CMK (cell line): ENCODE results near the gene EXOC1.
"Not testable (repeated sequence)": the region's sequence is repeated elsewhere in the genome, so short reads cannot be mapped to it uniquely, and the experiment has no call there.

Experiments
- DNase-seq: peaks from one replicate; pipeline ENCODE4 v3.0.0-alpha.2; 2010; ENCODE audit warnings: low read depth

The EXOC1 gene, protein sequence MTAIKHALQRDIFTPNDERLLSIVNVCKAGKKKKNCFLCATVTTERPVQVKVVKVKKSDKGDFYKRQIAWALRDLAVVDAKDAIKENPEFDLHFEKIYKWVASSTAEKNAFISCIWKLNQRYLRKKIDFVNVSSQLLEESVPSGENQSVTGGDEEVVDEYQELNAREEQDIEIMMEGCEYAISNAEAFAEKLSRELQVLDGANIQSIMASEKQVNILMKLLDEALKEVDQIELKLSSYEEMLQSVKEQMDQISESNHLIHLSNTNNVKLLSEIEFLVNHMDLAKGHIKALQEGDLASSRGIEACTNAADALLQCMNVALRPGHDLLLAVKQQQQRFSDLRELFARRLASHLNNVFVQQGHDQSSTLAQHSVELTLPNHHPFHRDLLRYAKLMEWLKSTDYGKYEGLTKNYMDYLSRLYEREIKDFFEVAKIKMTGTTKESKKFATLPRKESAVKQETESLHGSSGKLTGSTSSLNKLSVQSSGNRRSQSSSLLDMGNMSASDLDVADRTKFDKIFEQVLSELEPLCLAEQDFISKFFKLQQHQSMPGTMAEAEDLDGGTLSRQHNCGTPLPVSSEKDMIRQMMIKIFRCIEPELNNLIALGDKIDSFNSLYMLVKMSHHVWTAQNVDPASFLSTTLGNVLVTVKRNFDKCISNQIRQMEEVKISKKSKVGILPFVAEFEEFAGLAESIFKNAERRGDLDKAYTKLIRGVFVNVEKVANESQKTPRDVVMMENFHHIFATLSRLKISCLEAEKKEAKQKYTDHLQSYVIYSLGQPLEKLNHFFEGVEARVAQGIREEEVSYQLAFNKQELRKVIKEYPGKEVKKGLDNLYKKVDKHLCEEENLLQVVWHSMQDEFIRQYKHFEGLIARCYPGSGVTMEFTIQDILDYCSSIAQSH

DNA sequence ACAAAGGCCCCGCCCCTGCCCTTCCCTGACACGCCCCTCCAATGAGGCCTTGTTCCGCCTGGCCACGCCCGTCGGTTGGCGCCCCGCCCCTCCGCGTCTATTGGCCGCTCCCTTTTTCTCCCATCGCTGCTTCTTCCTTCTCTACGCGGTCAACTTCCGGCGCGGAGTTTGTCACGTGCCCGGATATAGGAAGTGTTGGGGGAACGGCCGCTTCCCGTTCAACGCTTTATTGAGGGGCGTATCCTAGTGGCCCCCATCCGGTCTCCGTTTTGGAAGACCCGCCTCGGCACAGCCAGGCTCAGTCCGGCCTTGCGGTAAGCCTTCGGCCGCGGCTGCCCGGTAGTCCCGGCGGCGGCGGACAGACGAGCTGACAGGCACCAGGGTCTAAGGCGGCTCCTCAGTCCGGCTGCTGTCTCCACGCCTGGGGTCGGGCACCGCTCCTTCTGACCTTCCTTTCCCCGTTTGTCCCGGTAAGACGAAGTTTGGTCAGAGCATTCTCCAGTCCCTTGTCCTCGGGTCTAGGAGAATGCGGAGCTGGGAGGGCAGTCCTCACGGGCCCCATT lies at the start of gene EXOC1:
Gene EXOC1, plus strand, starts transcription at position 165 of the 563 bp plus-strand sequence. CDS start 4,676 bp downstream, outside the sequence.
- DNase-seq: peak; percentile 90

DNA sequence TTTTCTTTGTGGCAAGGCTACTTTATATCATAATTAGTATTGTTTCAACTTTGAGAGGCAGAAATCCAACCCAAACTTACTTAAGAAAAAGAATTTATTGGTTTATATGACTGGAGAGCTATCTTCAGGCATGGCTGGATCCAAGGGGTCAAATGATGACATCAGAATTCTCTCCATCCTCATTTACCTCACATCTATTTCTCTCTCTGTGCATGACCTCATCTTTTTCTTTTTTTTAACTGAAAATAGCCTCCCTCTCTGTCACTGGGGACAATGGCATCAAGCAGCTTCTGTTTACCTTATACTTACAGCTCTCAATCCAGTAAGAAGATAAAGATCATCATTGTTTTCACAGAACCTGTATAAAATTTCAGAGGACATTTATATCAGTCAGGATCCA lies 45.9 kb upstream of the EXOC1 start:
- no peak for DNase-seq

DNA sequence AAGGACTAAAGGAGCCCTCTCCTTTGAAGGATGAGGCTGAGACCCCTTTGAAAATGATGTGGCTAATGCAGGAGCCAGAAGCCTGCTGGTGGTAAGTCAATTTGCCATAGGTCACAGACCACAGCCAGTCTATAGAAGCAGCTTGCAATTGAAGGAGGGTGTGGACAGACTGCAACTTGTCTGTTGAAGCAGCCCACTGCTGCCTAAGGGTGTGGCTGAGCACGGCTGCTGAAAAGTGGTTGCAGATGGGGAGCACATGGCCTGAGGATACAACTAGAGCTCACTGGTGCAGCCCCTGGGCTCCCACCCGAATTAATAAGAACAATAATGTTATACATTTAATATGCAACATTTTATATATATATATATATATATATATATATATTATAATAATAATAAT lies 45.3 kb upstream of the EXOC1 start:
- no peak for DNase-seq

DNA sequence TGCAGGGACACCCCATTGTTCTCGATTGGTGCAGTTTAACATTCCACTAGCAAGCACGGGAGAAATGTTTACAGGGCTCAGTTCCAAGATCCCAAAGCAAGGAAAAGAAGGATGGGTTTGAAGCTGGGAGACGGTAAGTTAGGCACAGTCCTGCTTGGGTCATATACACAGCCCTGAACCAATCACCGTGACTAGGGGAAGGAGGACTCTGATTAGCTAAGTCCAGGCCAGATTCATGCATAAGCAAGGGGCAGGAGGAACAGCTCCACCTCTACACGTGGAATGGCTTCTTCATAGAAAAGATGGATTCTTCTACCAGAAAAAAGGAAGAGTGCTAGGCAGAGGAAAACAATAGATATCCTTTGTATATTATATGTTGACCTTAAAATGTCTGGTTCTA lies 44.8 kb upstream of the EXOC1 start:
- DNase-seq: no peak

DNA sequence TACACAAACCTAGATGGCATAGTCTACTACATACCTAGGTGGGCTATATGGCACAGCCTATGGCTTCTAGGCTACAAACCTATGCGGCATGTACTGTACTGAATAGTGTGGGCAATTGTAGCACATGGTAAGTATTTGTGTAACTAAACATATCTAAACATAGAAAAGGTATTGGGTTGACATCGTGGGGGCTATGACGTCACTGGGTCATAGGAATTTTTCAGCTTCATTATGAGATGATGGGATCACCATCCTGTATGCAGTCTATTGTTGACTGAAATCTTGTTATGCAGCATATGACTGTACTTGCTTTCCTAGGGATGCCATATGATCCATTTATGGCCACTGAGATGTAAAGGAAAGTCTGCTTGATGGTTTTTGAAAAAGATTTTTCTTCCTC lies 35.8 kb upstream of the EXOC1 start:
- no peak for DNase-seq

DNA sequence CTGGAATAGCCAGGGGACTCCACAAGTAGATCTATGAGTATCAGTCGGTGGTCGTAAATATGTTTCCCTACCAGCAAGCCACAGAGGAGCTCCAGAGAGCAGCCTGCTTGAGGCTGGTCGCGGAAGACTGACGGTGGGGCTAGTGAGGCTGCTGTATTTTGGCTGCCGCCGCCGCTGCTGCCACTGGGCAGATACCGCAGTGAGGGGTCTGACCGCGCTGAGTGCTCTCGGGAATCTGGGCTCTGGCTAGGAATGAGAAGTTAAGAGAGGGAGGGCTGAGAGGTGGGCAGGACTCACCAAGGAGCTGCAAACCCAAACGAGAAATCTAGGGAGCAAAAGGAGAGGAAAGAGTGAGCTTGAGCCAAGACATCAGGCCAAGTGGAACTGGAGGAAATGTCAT lies 33.8 kb upstream of the EXOC1 start, which contains the start of gene EXOC1L:
Gene EXOC1L, plus strand, starts transcription at position 157 of the 400 bp plus-strand sequence. Its CDS starts 237 bp downstream, at position 394.
- peak; percentile 30 for DNase-seq

DNA sequence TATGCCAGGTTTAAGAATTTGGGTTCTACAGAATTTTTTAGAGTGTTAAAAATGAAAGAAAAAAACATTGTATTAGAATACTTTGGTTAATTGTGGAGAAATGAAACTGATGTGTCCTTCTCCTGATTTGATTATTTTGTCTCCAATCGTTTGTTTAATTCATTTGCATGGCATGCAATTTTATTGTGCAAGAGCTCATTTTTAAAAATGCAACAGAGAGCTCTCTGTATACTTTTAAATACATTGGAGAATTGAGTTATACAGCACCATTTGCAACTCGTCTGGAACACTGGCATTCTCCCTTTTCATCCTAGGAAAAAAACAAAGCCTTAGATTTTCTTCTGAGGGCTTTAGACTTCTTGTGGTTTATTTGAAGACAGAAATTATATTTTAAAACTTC lies 33.2 kb upstream of the EXOC1 start:
- no peak for DNase-seq

DNA sequence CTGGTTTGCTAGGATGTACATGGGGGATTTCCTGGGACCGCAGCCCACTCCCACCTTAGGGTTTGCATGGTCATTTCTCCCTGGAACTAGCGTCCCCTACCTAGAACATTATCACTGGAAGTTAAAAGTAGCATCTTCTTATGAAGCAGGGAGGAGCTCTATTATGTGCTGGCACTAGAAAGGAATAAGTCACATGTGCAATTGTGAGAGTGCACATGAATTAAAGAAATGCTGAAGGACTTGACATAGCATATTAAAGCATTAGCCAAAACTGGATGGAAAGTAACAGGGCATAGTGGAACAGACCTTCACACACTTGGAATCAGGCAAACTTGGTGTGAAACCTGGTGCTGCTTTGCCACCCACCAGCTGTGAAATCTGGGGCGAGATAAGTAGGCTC lies 31.1 kb upstream of the EXOC1 start:
- DNase-seq: no peak

DNA sequence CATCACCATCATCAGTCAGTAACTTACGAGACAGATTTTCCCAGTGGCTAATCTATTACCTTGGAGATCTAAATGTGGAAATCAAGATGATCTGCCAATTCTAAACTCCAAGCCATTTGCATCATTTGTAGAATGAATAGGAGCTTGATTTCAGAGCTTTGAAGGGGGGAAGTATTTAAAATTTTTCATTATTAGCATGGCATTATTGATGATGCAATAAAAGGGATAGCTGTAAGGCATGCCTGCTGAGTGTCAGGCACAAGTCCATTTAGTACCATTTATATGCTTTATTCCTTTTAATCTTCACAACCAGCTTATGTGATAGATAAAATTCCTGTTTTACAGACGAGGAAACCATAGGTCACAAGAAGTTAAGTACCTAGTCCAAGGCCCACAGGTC lies 28.6 kb upstream of the EXOC1 start:
- DNase-seq: no peak

DNA sequence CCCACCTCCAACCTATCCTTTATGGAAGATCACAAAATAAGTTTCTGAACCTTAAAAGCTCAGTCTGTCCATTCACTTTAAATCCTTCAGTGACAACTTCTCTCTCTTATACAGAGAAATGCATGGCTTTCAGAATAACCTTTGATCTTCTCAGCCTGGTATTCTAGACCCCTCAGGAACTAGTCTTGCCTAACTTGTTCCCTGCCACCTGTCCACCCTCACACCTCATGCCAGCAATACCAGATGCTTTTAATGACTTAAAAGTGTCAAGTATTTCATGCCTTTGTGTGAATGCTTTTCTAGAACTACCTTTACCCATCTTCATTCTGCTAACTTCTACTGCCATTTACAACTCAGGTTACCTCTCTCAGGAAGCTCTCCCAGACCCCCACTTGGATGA lies 26.5 kb upstream of the EXOC1 start:
- DNase-seq: no peak

DNA sequence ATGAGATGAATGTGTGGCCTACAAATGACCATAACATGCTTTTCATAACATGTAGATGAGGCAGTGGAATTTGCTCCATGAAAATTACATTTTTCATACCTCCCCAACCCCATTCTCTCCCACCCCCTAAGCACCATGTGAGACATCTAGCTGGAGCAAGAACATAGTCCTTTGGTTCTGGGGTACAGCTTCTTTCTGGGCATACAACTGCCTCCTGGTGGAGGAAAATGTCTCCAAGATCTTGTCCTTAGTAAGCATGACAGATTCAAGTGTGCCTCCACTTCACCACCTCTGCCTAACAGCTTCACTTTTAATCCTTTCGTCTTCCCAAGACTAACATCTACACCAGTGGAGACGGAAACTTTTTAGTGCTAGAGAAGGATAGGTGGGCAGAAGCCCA lies 25.9 kb upstream of the EXOC1 start:
- DNase-seq: no peak

DNA sequence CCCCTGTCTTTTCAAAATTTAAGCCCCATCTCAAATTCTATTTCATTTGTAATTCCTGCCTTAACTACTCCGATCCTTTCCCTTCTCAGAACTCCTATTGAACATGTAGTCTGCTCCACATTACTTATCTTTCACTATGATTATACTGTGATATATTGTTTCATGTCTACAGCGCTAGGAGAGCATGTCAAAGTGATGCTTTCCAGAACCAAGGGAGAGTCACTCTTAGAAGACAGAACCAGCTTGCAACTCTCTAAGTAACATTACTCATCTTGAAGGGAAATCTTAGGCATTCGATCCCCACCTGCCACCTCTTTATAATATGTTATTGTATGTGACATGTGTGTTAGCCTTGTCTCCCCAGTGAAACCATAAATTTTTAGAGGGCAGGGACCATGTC lies 23.4 kb upstream of the EXOC1 start:
- DNase-seq: no peak

DNA sequence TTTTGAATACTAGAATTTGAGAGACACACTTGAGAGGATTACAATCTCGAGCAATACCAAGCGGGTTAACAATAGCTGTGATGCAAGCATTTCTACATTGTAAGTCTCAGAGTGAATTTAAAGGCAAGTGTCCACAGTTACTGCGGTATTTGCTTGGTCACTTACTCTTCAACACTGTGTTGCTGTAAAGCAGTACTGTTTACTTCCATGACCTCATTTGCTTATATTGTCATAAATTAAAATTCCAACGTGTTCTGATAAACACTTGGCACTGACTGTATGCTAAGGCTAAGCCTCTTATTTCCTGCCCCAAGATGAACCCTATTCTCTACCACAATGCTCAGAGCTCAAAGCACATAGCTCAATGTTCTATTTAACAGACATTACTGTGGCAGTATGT lies 22.7 kb upstream of the EXOC1 start:
- DNase-seq: no peak

DNA sequence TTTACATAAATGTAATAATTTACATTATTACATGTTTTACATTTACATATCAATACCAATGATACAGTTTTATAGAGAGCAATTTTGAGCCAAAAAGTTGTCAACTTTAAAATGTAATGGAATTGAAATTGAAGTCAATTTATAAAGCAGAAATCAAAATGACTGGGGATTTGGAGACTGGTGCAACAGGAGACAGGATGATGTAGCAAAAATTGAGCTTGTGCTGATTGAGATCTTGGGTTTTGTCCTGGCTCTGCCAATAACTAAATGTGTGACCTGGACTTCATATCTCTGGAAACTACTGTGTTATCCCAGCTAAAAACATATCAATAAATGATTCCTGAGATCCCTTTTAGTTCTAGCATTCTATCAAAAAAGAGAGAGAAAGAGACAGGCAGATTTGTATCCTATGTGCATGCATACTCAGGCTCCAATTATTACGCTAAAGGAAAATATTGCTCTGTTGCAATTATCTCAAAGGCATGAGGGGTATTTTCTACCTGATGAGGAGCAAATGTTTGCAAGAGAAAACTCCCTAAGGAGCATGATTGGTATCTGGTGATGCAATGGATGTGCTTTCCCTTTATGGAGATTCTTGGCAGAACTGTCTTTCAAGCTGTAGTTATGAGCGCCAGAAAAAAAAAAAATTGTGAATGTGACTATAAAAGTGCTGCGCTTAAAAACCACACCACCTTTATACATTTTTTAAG lies 19.2 kb upstream of the EXOC1 start:
- DNase-seq: no peak

DNA sequence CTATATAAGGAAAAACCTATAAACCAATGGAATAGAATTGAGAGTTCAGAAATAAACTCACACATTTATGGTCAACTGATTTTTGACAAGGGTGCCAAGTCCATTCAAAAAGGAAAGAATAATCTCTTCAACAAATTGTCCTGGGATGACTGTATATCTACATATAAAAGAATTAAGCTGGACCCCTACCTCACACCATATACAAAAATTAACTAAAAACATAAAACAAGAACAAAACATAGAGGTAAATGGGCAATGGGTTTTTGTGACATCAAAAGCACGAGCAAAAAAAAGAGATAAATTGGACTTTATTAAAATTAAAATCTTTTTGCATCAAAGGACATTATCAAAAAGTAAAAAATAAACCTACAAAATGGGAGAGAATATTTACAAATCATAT lies 15.5 kb upstream of the EXOC1 start:
- no peak for DNase-seq

DNA sequence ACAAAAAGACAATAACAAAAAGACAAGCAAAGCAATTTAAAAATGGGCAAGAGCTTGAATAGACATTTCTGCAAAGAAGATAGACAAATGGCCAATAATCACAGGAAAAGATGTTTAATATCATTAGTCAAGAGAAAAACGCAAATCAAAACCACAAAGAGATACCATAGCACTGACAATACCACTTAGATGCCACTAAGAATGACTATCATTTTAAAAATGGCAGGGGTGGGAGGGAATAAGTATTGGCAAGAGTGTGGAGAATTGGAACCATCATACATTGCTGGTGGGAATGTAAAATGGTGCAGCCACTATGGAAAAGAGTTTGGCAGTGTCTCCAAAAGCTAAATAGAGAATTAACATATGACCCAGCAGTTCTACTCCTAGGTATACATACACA lies 15.1 kb upstream of the EXOC1 start:
- DNase-seq: no peak

DNA sequence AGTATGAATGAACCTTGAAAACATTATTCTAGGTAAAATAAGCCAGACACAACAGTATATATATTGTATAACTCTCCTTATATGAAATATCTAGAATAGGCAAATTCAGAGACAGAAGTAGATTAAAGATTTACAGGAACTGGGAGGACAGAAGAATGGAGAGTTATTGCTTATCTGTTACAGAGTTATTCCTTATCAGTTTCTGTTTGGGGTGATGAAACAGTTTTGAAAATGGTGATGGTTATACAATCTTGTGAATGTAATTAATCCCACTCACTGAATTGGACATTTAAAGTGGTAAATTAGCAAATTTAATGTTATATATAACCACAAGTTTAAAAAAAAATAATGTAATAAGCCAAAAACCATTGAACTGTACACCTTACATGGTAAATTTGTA lies 14.5 kb upstream of the EXOC1 start:
- no peak for DNase-seq

DNA sequence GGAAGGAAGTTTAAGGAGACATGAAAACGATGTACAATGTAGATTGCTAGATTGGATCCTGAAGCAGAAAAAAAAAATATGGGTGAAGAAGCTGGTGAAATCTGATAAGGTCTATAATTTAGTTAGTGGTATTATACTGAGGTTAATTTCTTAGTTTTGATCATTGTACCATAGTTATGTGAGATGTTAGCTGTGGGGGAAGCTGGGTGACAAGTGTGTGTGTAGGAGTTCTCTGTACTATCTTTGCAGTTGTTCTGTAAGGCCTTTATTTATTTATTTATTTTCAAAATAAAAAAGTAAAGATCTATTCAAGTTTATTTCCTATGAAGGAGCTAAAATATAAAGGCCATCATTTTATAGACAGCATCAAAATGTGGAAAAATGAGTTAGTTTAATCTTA lies 12.5 kb upstream of the EXOC1 start:
- no peak for DNase-seq

DNA sequence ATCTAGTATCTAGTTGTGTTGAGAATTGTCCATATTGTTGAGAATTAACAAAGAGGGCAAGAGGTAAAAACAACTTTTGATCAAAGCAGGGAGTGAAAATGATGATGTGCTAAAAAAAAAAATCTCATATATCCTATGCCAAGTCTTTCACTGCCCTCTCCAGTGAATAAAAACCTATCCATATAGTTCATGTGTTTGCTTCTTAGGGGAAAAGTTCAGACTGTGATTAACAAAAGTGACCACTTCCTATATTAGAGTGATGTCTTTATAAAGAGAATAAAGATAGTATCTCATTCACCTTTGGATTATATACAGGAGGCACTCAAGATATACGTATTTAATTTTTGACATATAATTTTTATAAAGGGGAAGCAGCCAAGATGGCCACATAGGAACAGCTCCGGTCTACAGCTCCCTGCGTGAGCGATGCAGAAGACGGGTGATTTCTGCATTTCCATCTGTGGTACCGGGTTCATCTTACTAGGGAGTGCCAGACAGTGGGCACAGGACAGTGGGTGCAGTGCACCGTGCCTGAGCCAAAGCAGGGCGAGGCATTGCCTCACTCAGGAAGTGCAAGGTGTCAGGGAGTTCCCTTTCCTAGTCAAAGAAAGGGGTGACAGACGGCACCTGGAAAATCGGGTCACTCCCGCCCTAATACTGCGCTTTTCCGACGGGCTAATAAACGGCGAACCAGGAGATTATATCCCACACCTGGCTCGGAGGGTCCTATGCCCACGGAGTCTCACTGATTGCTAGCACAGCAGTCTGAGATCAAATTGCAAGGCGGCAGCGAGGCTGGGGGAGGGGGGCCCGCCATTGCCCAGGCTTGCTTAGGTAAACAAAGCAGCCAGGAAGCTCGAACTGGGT lies 11.8 kb upstream of the EXOC1 start:
- DNase-seq: not testable (repeated sequence)

DNA sequence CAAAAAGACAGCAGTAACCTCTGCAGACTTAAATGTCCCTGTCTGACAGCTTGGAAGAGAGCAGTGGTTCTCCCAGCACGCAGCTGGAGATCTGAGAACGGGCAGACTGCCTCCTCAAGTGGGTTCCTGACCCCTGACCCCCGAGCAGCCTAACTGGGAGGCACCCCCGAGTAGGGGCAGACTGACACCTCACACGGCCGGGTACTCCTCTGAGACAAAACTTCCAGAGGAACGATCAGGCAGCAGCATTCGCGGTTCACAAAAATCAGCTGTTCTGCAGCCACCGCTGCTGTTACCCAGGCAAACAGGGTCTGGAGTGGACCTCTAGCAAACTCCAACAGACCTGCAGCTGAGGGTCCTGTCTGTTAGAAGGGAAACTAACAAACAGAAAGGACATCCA lies 11.1 kb upstream of the EXOC1 start:
- DNase-seq: not testable (repeated sequence)

DNA sequence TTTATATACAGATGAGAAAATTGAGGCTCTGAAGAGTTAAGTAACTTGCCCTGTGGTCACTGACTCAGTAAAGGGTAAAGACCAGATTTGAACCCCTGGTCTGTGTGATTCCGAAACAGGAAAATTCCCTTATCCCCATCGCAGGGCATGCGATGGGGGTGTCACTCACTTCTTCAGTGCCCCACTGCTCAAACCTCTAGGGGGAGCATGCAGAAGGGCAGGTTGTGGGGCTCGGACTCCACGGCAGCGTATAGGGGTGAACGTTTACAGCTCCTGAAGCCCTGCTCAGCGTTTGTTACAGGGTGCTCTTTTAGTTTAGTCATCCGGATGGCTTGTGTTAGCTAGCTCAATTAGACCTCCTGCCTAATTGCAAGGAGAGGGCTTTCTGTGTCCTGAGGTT lies 3.7 kb upstream of the EXOC1 start:
- no peak for DNase-seq
